Gastroesophageal sphincter (tissue), 4 donors: ENCODE results near the gene PBRM1. TPM values are rescaled to one million over a fixed set of nuclear protein-coding genes. Genes with fewer than 3 reads are reported as not detected.

ENCODE experiments used
- ATAC-seq: fragments of 150-250 bp; one replicate; pipeline ENCODE4 v1.9.1; 2016; ENCODE audit warnings: mild to moderate bottlenecking, moderate library complexity
- H3K27ac ChIP-seq, 4 donors: fragments of 200-600 bp; sonication (generic) in 3 of 4; 1 replicate in 3 of 4; 2 replicates in 1 of 4; pipeline ENCODE4 v1.5.1; 2016 to 2019
- H3K27me3 ChIP-seq: fragments of 200-600 bp; sonication (generic); one replicate; pipeline ENCODE4 v1.5.1; 2019
- H3K36me3 ChIP-seq, 2 donors: fragments of 200-600 bp; sonication (generic); one replicate each; pipeline ENCODE4 v1.5.1; 2019; ENCODE audit warnings: control low read depth in 1 of 2
- H3K4me1 ChIP-seq, 3 donors: fragments of 200-600 bp; sonication (generic); 1 replicate in 2 of 3; 2 replicates in 1 of 3; pipeline ENCODE4 v1.5.1; 2016 to 2019; ENCODE audit warnings: control low read depth in 2 of 3
- H3K4me3 ChIP-seq, 2 donors: fragments of 200-600 bp; sonication (generic); one replicate each; pipeline ENCODE4 v1.5.1; 2019; ENCODE audit warnings: mild to moderate bottlenecking in 1 of 2, moderate library complexity in 1 of 2
- H3K9me3 ChIP-seq, 3 donors: fragments of 200-600 bp; sonication (generic); one replicate each; pipeline ENCODE4 v1.5.1; 2017 to 2019; ENCODE audit warnings: control low read depth in 2 of 3
- CTCF ChIP-seq, 4 experiments: fragments of 200-600 bp in 2 of 4; fragments of 450-650 bp in 2 of 4; sonication (generic) in 1 of 4; IDR thresholded peaks; one replicate each; pipeline ENCODE4 v1.5.1; 2017 to 2019; ENCODE audit warnings: antibody characterized with exemption in 4 of 4, mild to moderate bottlenecking in 2 of 4, moderate library complexity in 2 of 4
- EP300 ChIP-seq: sonication (generic); formaldehyde crosslinking; IDR thresholded peaks from one replicate; pipeline ENCODE4 v1.6.1; 2017; ENCODE audit warnings: antibody characterized with exemption, mild to moderate bottlenecking
- POLR2A ChIP-seq, 2 donors: fragments of 450-650 bp; IDR thresholded peaks; one replicate each; pipeline ENCODE4 v1.6.1; 2017; ENCODE audit warnings: antibody characterized with exemption in 2 of 2, mild to moderate bottlenecking in 2 of 2, moderate library complexity in 1 of 2
- POLR2AphosphoS5 ChIP-seq: sonication (generic); formaldehyde crosslinking; IDR thresholded peaks from one replicate; pipeline ENCODE4 v1.6.1; 2017; ENCODE audit warnings: antibody characterized with exemption
- WGBS, 2 donors: methylation state at CpG; one replicate each; pipeline ENCODE4 v1.1.5; 2018; ENCODE audit warnings: low coverage in 1 of 2; 5-methylcytosine and 5-hydroxymethylcytosine counted together
- total RNA-seq, 4 donors: library from RNA; depleted of rRNA; stranded (reverse); fragments of >200 nt; gene quantifications; one replicate each; pipeline ENCODE4 v1.1.0, GENCODE V29; 2016

Gene PBRM1
- total RNA-seq, 4 donors from 2014 or later, result 73.9 to 105 (median 98.4) TPM

- Histone ChIP-seq H3K27ac (no peak overlapping the region), H3K36me3 (peaks cover 28 to 100% of the 10 kb centered on the region in 2 donors), H3K4me3 (no peak overlapping the region), H3K27me3 (no peaks in the 10 kb centered on the region), H3K9me3 (no peaks in the 10 kb centered on the region), H3K4me1 (no peaks in the 10 kb centered on the region)
- ATAC-seq, result no peak
- TF ChIP-seq EP300 (no peak), CTCF (IDR thresholded peaks at IDR 0.05) (no peak), POLR2A (IDR thresholded peaks at IDR 0.05) (no peak), POLR2AphosphoS5 (no peak)
Measured at GRCh38 chr3:52693071-52693470, 7.4 kb upstream of the PBRM1 start.

GRCh38 chr3:52690560-52690959, 4.8 kb upstream of the PBRM1 start:
- WGBS, 2 donors, result 89 to 91% methylated on average over 1 of the region's 2 CpGs
- Histone ChIP-seq H3K36me3 (peaks cover 27 to 87% of the 10 kb centered on the region in 2 donors), H3K27me3 (no peaks in the 10 kb centered on the region), H3K4me3 (no peak overlapping the region), H3K4me1 (peaks cover 0 to 18% (median 6%) of the 10 kb centered on the region in 3 donors), H3K27ac (no peak overlapping the region), H3K9me3 (no peaks in the 10 kb centered on the region)
- ATAC-seq, result no peak
- TF ChIP-seq POLR2A (IDR thresholded peaks at IDR 0.05) (no peak), CTCF (IDR thresholded peaks at IDR 0.05) (no peak), POLR2AphosphoS5 (no peak)

GRCh38 chr3:52689151-52689550, 3.4 kb upstream of the PBRM1 start:
- no peak overlapping the region for H3K27ac ChIP-seq
- H3K4me3 ChIP-seq, result no peak overlapping the region
- ATAC-seq, result no peak
- no peaks in the 10 kb centered on the region for H3K27me3 ChIP-seq
- no peaks in the 10 kb centered on the region for H3K9me3 ChIP-seq
- peaks cover 15 to 73% of the 10 kb centered on the region in 2 donors for H3K36me3 ChIP-seq
- TF ChIP-seq EP300 (no peak), POLR2AphosphoS5 (no peak), POLR2A (IDR thresholded peaks at IDR 0.05) (no peak), CTCF (IDR thresholded peaks at IDR 0.05) (no peak)
- peaks cover 5 to 26% (median 8%) of the 10 kb centered on the region in 3 donors for H3K4me1 ChIP-seq
- WGBS, 2 donors, result 74 to 80% methylated on average over 3 of the region's 3 CpGs

- no peaks in the 10 kb centered on the region for H3K9me3 ChIP-seq
- H3K4me3 ChIP-seq, result no peak overlapping the region
- TF ChIP-seq EP300, result no peak
- no peak for TF ChIP-seq POLR2A (IDR thresholded peaks at IDR 0.05)
- TF ChIP-seq CTCF (IDR thresholded peaks at IDR 0.05), result no peak
- TF ChIP-seq POLR2AphosphoS5, result no peak
- H3K4me1 ChIP-seq, result peaks cover 5 to 35% (median 12%) of the 10 kb centered on the region in 3 donors
- WGBS, 2 donors, result 75 to 79% methylated on average over 4 to 6 of the region's 6 CpGs
- H3K27me3 ChIP-seq, result no peaks in the 10 kb centered on the region
- no peak overlapping the region for H3K27ac ChIP-seq
- ATAC-seq, result no peak
- peaks cover 11 to 64% of the 10 kb centered on the region in 2 donors for H3K36me3 ChIP-seq
Measured at GRCh38 chr3:52688266-52688665, 2.6 kb upstream of the PBRM1 start.

- peak; percentile 97 for ATAC-seq
- Histone ChIP-seq H3K27ac (peak overlapping the region; percentile 90 to 100 (median 99)), H3K9me3 (no peaks in the 10 kb centered on the region), H3K4me1 (peaks cover 5 to 64% (median 12%) of the 10 kb centered on the region in 3 donors), H3K36me3 (peaks cover 0 to 44% of the 10 kb centered on the region in 2 donors), H3K4me3 (peak overlapping the region; percentile 88 to 95), H3K27me3 (no peaks in the 10 kb centered on the region)
- WGBS, 2 donors, result 0% methylated on average over 4 to 17 of the region's 41 CpGs
- TF ChIP-seq CTCF (IDR thresholded peaks at IDR 0.05) (peak in 2 of 4 experiments; percentile 5 to 21), POLR2A (IDR thresholded peaks at IDR 0.05) (no peak), EP300 (no peak), POLR2AphosphoS5 (peak; percentile 36)
Measured at GRCh38 chr3:52685285-52685708, 416 bp downstream of the PBRM1 start.
